MCF 10A (cell line): ENCODE measurements around the gene ANKRD6. TPM values are rescaled to one million over a fixed set of nuclear protein-coding genes. Genes with fewer than 3 reads are reported as not detected.
A peak's percentile ranks its signal among the peaks of the same experiment; 100 is the strongest.

Source experiments
- BruUV-seq: library from RNA; stranded (reverse); fragments of 400-500 nt; replicated peaks from 2 replicates; lab custom pipeline; 2021; lab: Mats Ljungman, UMichigan
- CTCF ChIA-PET: fragments of 300-600 bp; sonication (Branson Sonifier 250); formaldehyde crosslinking; extraction: SDS; loops from one replicate; lab custom pipeline; 2021; ENCODE audit warnings: antibody characterized with exemption, inconsistent platforms; lab: Yijun Ruan, JAX
- POLR2A ChIA-PET: fragments of 300-600, 350-650 bp; sonication (Branson Sonifier 250); formaldehyde crosslinking; extraction: SDS; loops from one replicate; lab custom pipeline; 2020; ENCODE audit warnings: antibody characterized with exemption, inconsistent platforms; lab: Yijun Ruan, JAX
- DNase-seq: peaks from one replicate; pipeline ENCODE4 v3.0.0-alpha.2; 2018; ENCODE audit not compliant: unreplicated experiment
- H3K27ac Mint-ChIP-seq: one replicate; pipeline ENCODE4 v1.8.0; 2022; ENCODE audit warnings: mild to moderate bottlenecking, low read depth, mixed read lengths; ENCODE audit not compliant: unreplicated experiment
- H3K27me3 Mint-ChIP-seq: one replicate; pipeline ENCODE4 v1.8.0; 2022; ENCODE audit warnings: mixed read lengths; ENCODE audit not compliant: insufficient read depth, unreplicated experiment
- H3K36me3 Mint-ChIP-seq: one replicate; pipeline ENCODE4 v1.8.0; 2022; ENCODE audit warnings: mild to moderate bottlenecking, moderate library complexity, mixed read lengths; ENCODE audit not compliant: insufficient read depth, unreplicated experiment
- H3K4me1 Mint-ChIP-seq: one replicate; pipeline ENCODE4 v1.8.0; 2022; ENCODE audit warnings: mixed read lengths; ENCODE audit not compliant: insufficient read depth, unreplicated experiment
- H3K4me3 Mint-ChIP-seq: one replicate; pipeline ENCODE4 v1.8.0; 2022; ENCODE audit warnings: mild to moderate bottlenecking, moderate library complexity, mixed read lengths; ENCODE audit not compliant: unreplicated experiment
- H3K9me3 Mint-ChIP-seq: one replicate; pipeline ENCODE4 v1.8.0; 2022; ENCODE audit warnings: mixed read lengths; ENCODE audit not compliant: unreplicated experiment
- CTCF ChIP-seq: fragments of 200-600 bp; IDR thresholded peaks from one replicate; pipeline ENCODE4 v1.8.0; 2022; ENCODE audit warnings: antibody characterized with exemption, mild to moderate bottlenecking; ENCODE audit not compliant: unreplicated experiment
- intact Hi-C: fragments of 100-400 bp; cut with micrococcal nuclease; formaldehyde crosslinking; loops from 2 replicates; pipeline ENCODE4 v1.14.1; 2022
- total RNA-seq: library from RNA; stranded (reverse); gene quantifications from 2 replicates; pipeline ENCODE4 v1.2.3, GENCODE V29; 2022

ANKRD6 gene
- total RNA-seq, 1 experiment from 2014 or later = 2.1 TPM

GRCh38 chr6:89430201-89430962, 2.6 kb upstream of the ANKRD6 start:
- BruUV-seq = no TSS peak
- POLR2A ChIA-PET = interaction anchor here (0.7 to 1.0 kb wide), 3 partner anchors 208 to 395 kb away, joined by 3 read pairs; partner anchors contain the start of gene LYRM2

GRCh38 chr6:89433252-89434149, 549 bp downstream of the ANKRD6 start:
- no peak for DNase-seq
- intact Hi-C loops = loop anchor here (1.0 to 10.0 kb wide), 3 partner anchors 164 to 501 kb away; no protein-coding TSS in a partner anchor
- H3K27ac Mint-ChIP-seq = no peak overlapping the region
- peak overlapping the region; percentile 52 for H3K4me3 Mint-ChIP-seq
- ChIA-PET CTCF (interaction anchor here (0.6 to 3.6 kb wide), 16 partner anchors 13 to 226 kb away, joined by 3 to 93 read pairs (median 4); partner anchors contain the start of gene LYRM2), POLR2A (interaction anchor here (0.6 to 0.8 kb wide), 2 partner anchors 162 to 205 kb away, joined by 3 read pairs; partner anchors contain the start of gene LYRM2)
- no TSS peak for BruUV-seq
- no peaks in the 10 kb centered on the region for H3K9me3 Mint-ChIP-seq
- H3K27me3 Mint-ChIP-seq = peaks cover 36% of the 10 kb centered on the region
- H3K4me1 Mint-ChIP-seq = no peaks in the 10 kb centered on the region
- no peaks in the 10 kb centered on the region for H3K36me3 Mint-ChIP-seq
- TF ChIP-seq CTCF = no peak

More at GRCh38 chr6:89430201-89430962, 2.6 kb upstream of the ANKRD6 start:
- Mint-ChIP-seq H3K36me3 (no peaks in the 10 kb centered on the region), H3K9me3 (no peaks in the 10 kb centered on the region), H3K27ac (no peak overlapping the region), H3K4me3 (no peak overlapping the region), H3K27me3 (peaks cover 57% of the 10 kb centered on the region), H3K4me1 (no peaks in the 10 kb centered on the region)
- CTCF ChIA-PET = interaction anchor here (0.5 to 3.6 kb wide), 5 partner anchors 58 to 395 kb away, joined by 3 to 93 read pairs (median 10); no protein-coding TSS in a partner anchor
- DNase-seq = no peak
- TF ChIP-seq CTCF = no peak
- intact Hi-C loops = loop anchor here (5.0 to 10.0 kb wide), 2 partner anchors 167 to 504 kb away; no protein-coding TSS in a partner anchor

- ChIA-PET CTCF (interaction anchor here (0.6 to 1.2 kb wide), 9 partner anchors 13 to 226 kb away, joined by 3 to 5 read pairs (median 3); no protein-coding TSS in a partner anchor), POLR2A (interaction anchor here (0.6 to 0.8 kb wide), 3 partner anchors 161 to 205 kb away, joined by 3 read pairs; partner anchors contain the start of gene LYRM2)
- BruUV-seq = no TSS peak
- TF ChIP-seq CTCF = no peak
- DNase-seq = no peak
- Mint-ChIP-seq H3K4me1 (no peaks in the 10 kb centered on the region), H3K27me3 (peaks cover 30% of the 10 kb centered on the region), H3K36me3 (no peaks in the 10 kb centered on the region), H3K27ac (no peak overlapping the region), H3K4me3 (peak overlapping the region; percentile 52), H3K9me3 (no peaks in the 10 kb centered on the region)
- intact Hi-C loops = loop anchor here (5.0 to 10.0 kb wide), 2 partner anchors 163 to 501 kb away; no protein-coding TSS in a partner anchor
These were observed 1.2 kb downstream of the ANKRD6 start for GRCh38 chr6:89434150-89434499.
